Activated CD8-positive, alpha-beta T cell treated with anti-CD3 and anti-CD28 coated beads, Interleukin-2, amount 10 ng/mL, durations not matched to agents 7 days and 5 days (primary cell): Measurements from ENCODE around the gene LRRC8A. TPM values are rescaled to one million over a fixed set of nuclear protein-coding genes. Genes with fewer than 3 reads are reported as not detected.
A peak's percentile ranks its signal among the peaks of the same experiment; 100 is the strongest.
"Not testable (repeated sequence)": the region's sequence is repeated elsewhere in the genome, so short reads cannot be mapped to it uniquely, and the experiment has no call there.

Experiments used
- ATAC-seq: fragments of 150-1000 bp; cut with Tn5 transposase; one replicate; pipeline ENCODE4 v1.10.0; 2021; ENCODE audit warnings: moderate library complexity
- CTCF ChIA-PET: fragments of 350-600 bp; sonication (Branson Sonifier 250); formaldehyde crosslinking; loops from one replicate; lab custom pipeline; 2021; ENCODE audit warnings: antibody characterized with exemption; lab: Charles Lee
- POLR2A ChIA-PET: fragments of 350-600 bp; sonication (Branson Sonifier 250); formaldehyde crosslinking; loops from one replicate; lab custom pipeline; 2021; ENCODE audit warnings: antibody characterized with exemption; lab: Charles Lee
- DNase-seq: peaks from one replicate; pipeline ENCODE4 v3.0.0-alpha.2; 2020
- H3K27ac Mint-ChIP-seq: one replicate; pipeline ENCODE4 v1.8.0; 2021; ENCODE audit warnings: mild to moderate bottlenecking, mixed read lengths
- H3K27me3 Mint-ChIP-seq: one replicate; pipeline ENCODE4 v1.8.0; 2021; ENCODE audit warnings: low read depth, mixed read lengths
- H3K36me3 Mint-ChIP-seq: one replicate; pipeline ENCODE4 v1.8.0; 2021; ENCODE audit warnings: low read depth, mixed read lengths
- H3K4me1 Mint-ChIP-seq: one replicate; pipeline ENCODE4 v1.8.0; 2021; ENCODE audit warnings: low read depth, mixed read lengths
- H3K4me3 Mint-ChIP-seq: one replicate; pipeline ENCODE4 v1.8.0; 2021; ENCODE audit warnings: mild to moderate bottlenecking, mixed read lengths
- H3K9me3 Mint-ChIP-seq: one replicate; pipeline ENCODE4 v1.8.0; 2022; ENCODE audit warnings: mixed read lengths; ENCODE audit not compliant: insufficient read depth
- total RNA-seq, 2 experiments: library from RNA; stranded (reverse); gene quantifications; one replicate each; pipeline ENCODE4 v1.2.3, GENCODE V29; 2021

LRRC8A gene
- total RNA-seq, 2 experiments from 2014 or later, result 26.1 to 27.2 TPM

- ATAC-seq (peak; percentile 70), DNase-seq (peak; percentile 62)
- no peak overlapping the region for H3K4me3 Mint-ChIP-seq
- peak overlapping the region; percentile 47 for H3K27ac Mint-ChIP-seq
- ChIA-PET CTCF (interaction anchor here (0.6 to 8.7 kb wide), 31 partner anchors 9 to 273 kb away, joined by 3 to 160 read pairs (median 5); partner anchors contain the start of genes ENDOG, KYAT1, LRRC8A and SPOUT1), POLR2A (interaction anchor here (0.6 to 0.8 kb wide), 2 partner anchors 65 to 293 kb away, joined by 3 read pairs; no protein-coding TSS in a partner anchor)
- H3K27me3 Mint-ChIP-seq, result no peaks in the 10 kb centered on the region
- H3K36me3 Mint-ChIP-seq, result no peaks in the 10 kb centered on the region
- no peaks in the 10 kb centered on the region for H3K9me3 Mint-ChIP-seq
- peaks cover 18% of the 10 kb centered on the region for H3K4me1 Mint-ChIP-seq
These were observed 45.9 kb downstream of the LRRC8A start for GRCh38 chr9:128927731-128928411.

DNA sequence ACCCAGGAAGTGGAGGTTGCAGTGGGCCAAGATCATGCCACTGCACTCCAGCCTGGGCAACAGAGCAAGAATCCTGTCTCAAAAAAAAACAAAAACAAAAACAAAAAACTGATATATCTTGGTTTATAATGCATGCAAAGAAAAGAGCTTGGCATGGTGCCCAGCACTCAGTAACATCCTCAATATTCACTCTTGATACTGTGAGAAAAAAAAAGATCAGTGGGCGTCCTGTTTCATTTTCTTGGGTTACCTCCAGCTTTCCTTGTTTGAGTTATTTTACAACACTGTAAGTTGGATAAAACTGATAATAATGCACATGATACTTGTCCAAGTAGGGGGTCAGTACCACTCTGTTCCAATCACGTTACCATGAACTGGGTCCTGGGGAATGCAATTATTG, 46.7 kb downstream of the LRRC8A start:
- Mint-ChIP-seq H3K36me3 (no peaks in the 10 kb centered on the region), H3K4me1 (peaks cover 18% of the 10 kb centered on the region), H3K27me3 (no peaks in the 10 kb centered on the region), H3K9me3 (no peaks in the 10 kb centered on the region), H3K27ac (no peak overlapping the region), H3K4me3 (no peak overlapping the region)
- ATAC-seq, result no peak
- CTCF ChIA-PET, result interaction anchor here (0.6 to 8.7 kb wide), 30 partner anchors 8 to 633 kb away, joined by 3 to 160 read pairs (median 6); partner anchors contain the start of genes ENDOG, KYAT1, LRRC8A and SPOUT1
- POLR2A ChIA-PET, result interaction anchor here (0.6 kb wide), 1 partner anchor 294 kb away, joined by 3 read pairs; no protein-coding TSS in a partner anchor
- DNase-seq, result no peak

DNA sequence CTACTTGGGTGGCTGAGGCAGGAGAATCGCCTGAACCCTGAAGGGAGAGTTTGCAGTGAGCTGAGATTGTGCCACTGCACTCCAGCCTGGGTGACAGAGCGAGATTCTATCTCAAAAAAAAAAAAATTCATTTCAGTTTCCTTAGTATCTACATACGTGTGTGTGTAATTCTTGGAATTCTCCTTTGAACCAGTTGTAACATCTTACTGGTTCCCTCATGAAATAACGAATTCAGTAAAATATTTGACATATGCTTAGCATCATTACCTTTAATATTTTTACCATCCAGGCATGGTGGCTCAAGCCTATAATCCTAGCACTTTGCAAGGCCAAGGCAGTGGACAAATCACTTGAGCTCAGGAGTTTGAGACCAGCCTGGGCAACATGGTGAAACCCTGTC, 47.6 kb downstream of the LRRC8A start:
- ChIA-PET CTCF (interaction anchor here (1.3 to 8.7 kb wide), 12 partner anchors 10 to 141 kb away, joined by 3 to 160 read pairs (median 16); partner anchors contain the start of genes ENDOG, KYAT1 and LRRC8A), POLR2A (no interaction called here)
- no peak for ATAC-seq
- Mint-ChIP-seq H3K27me3 (no peaks in the 10 kb centered on the region), H3K4me1 (peaks cover 18% of the 10 kb centered on the region), H3K4me3 (no peak overlapping the region), H3K36me3 (no peaks in the 10 kb centered on the region), H3K27ac (no peak overlapping the region), H3K9me3 (no peaks in the 10 kb centered on the region)
- DNase-seq, result no peak

- no peak overlapping the region for H3K27ac Mint-ChIP-seq
- ChIA-PET CTCF (no interaction called here), POLR2A (no interaction called here)
- DNase-seq (no peak), ATAC-seq (no peak)
- no peak overlapping the region for H3K4me3 Mint-ChIP-seq
- H3K9me3 Mint-ChIP-seq, result no peaks in the 10 kb centered on the region
- no peaks in the 10 kb centered on the region for H3K4me1 Mint-ChIP-seq
- no peaks in the 10 kb centered on the region for H3K27me3 Mint-ChIP-seq
- H3K36me3 Mint-ChIP-seq, result no peaks in the 10 kb centered on the region
These were observed 51.8 kb downstream of the LRRC8A start for GRCh38 chr9:128933731-128934130.

GRCh38 chr9:128936171-128936865, 54.4 kb downstream of the LRRC8A start:
- Mint-ChIP-seq H3K4me1 (no peaks in the 10 kb centered on the region), H3K27me3 (no peaks in the 10 kb centered on the region), H3K36me3 (no peaks in the 10 kb centered on the region), H3K9me3 (no peaks in the 10 kb centered on the region), H3K4me3 (no peak overlapping the region), H3K27ac (no peak overlapping the region)
- POLR2A ChIA-PET, result no interaction called here
- CTCF ChIA-PET, result interaction anchor here (1.7 kb wide), 1 partner anchor 9 kb away, joined by 6 read pairs; no protein-coding TSS in a partner anchor
- DNase-seq, result no peak
- no peak for ATAC-seq

- POLR2A ChIA-PET, result no interaction called here
- H3K27me3 Mint-ChIP-seq, result no peaks in the 10 kb centered on the region
- no peaks in the 10 kb centered on the region for H3K36me3 Mint-ChIP-seq
- H3K27ac Mint-ChIP-seq, result no peak overlapping the region
- no peaks in the 10 kb centered on the region for H3K4me1 Mint-ChIP-seq
- DNase-seq (no peak), ATAC-seq (no peak)
- CTCF ChIA-PET, result interaction anchor here (1.3 to 1.7 kb wide), 2 partner anchors 9 to 10 kb away, joined by 6 to 8 read pairs; no protein-coding TSS in a partner anchor
- no peak overlapping the region for H3K4me3 Mint-ChIP-seq
- no peaks in the 10 kb centered on the region for H3K9me3 Mint-ChIP-seq
These were observed 55.6 kb downstream of the LRRC8A start for GRCh38 chr9:128937310-128938165.

GRCh38 chr9:128940271-128940921, 58.5 kb downstream of the LRRC8A start:
- H3K36me3 Mint-ChIP-seq, result no peaks in the 10 kb centered on the region
- no peak for DNase-seq
- H3K27me3 Mint-ChIP-seq, result no peaks in the 10 kb centered on the region
- no peak overlapping the region for H3K4me3 Mint-ChIP-seq
- CTCF ChIA-PET, result interaction anchor here (1.5 kb wide), 1 partner anchor 12 kb away, joined by 3 read pairs; no protein-coding TSS in a partner anchor
- H3K4me1 Mint-ChIP-seq, result no peaks in the 10 kb centered on the region
- H3K9me3 Mint-ChIP-seq, result no peaks in the 10 kb centered on the region
- ATAC-seq, result no peak
- POLR2A ChIA-PET, result no interaction called here
- no peak overlapping the region for H3K27ac Mint-ChIP-seq

GRCh38 chr9:128940946-128941755, 59.2 kb downstream of the LRRC8A start:
- ChIA-PET POLR2A (no interaction called here), CTCF (interaction anchor here (1.5 to 2.6 kb wide), 2 partner anchors 13 kb away, joined by 3 to 8 read pairs; no protein-coding TSS in a partner anchor)
- ATAC-seq, result no peak
- H3K27ac Mint-ChIP-seq, result no peak overlapping the region
- H3K4me3 Mint-ChIP-seq, result no peak overlapping the region
- H3K4me1 Mint-ChIP-seq, result peaks cover 7% of the 10 kb centered on the region
- no peak for DNase-seq
- H3K27me3 Mint-ChIP-seq, result no peaks in the 10 kb centered on the region
- H3K36me3 Mint-ChIP-seq, result peaks cover 7% of the 10 kb centered on the region
- H3K9me3 Mint-ChIP-seq, result no peaks in the 10 kb centered on the region

DNA sequence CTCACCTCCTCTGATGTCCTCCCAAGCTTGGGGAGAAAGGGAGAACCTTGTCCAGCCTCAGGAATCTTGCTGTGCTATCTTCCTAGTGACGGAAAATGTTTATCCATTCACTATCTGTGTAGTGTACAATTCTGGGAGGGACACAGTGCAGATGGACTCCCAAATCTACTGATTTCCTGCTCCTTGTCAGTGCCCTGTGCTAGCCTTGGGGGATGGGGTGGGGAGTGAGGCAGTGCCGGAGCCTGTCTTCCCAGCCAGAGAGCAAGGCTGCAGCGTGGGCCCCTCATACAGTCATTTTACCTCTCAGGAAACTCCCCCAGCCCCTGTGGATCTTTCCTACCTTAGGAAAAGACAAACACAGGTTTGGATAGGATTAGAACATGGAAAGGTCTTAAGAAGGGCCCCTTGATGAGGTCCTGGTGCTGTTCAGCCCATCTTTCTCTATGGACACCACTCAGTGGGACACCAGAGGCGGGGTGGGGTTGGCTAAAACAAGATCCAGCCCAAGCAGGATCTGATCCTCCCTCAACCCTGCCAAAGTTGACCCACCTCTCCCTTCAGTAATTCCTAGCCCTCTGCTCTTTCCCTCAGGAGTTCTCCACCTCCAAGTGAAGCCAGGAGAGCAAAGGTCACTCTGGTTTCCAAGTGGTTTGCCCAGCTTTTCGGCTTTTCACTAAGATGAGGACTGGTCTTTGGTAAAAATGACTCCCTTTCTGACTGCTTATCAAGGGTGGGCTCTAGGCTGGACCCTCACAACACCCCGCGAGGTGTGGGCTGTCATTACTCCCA, 62.1 kb downstream of the LRRC8A start:
- Mint-ChIP-seq H3K27me3 (no peaks in the 10 kb centered on the region), H3K36me3 (peaks cover 13% of the 10 kb centered on the region), H3K4me3 (no peak overlapping the region), H3K4me1 (peaks cover 21% of the 10 kb centered on the region), H3K27ac (no peak overlapping the region), H3K9me3 (no peaks in the 10 kb centered on the region)
- ChIA-PET POLR2A (no interaction called here), CTCF (interaction anchor here (1.4 to 2.6 kb wide), 2 partner anchors 16 to 19 kb away, joined by 4 to 8 read pairs; no protein-coding TSS in a partner anchor)
- DNase-seq (no peak), ATAC-seq (no peak)

DNA sequence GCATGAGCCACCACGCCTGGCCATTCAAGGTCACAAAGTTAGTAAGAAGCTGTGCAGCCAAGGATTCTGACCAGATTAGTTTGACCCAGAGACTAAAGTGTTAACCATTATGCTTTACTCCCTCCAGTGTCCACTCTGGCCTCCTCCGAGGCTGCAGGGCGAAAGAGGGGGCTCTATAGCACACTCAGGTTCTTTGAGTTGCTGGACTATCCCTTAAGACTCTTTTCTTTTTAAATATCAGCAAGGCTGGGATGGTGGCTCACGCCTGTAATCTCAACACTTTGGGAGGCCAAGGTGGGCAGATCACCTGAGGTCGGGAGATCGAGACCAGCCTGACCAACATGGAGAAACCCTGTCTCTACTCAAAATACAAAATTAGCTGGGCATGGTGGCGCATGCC, 63.0 kb downstream of the LRRC8A start:
- POLR2A ChIA-PET, H3K4me3 Mint-ChIP-seq, DNase-seq, ATAC-seq, H3K9me3 Mint-ChIP-seq, CTCF ChIA-PET, H3K27me3 Mint-ChIP-seq, H3K27ac Mint-ChIP-seq: not testable (repeated sequence)
- H3K4me1 Mint-ChIP-seq, result peaks cover 22% of the 10 kb centered on the region
- peaks cover 18% of the 10 kb centered on the region for H3K36me3 Mint-ChIP-seq
